ENCODE results near the gene MAP4K2.

- TF ChIP-seq CTCF (conservative IDR thresholded peaks at IDR 0.05; ENCODE audit: low read depth, low read length) = no peak
- no peak for TF ChIP-seq POLR2A (IDR thresholded peaks at IDR 0.05; ENCODE audit: low read depth, low read length)
- TF ChIP-seq RAD21 (IDR thresholded peaks at IDR 0.05; ENCODE audit: low read length) = no peak
These were observed 47.2 kb downstream of the MAP4K2 start for GRCh38 chr11:64755681-64756361.

Data from IMR-90 (cell line).